ENCODE results near the gene MAD2L1BP. TPM values are rescaled to one million over a fixed set of nuclear protein-coding genes. Genes with fewer than 3 reads are reported as not detected.
A peak's percentile ranks its signal among the peaks of the same experiment; 100 is the strongest.

Gene MAD2L1BP
- total and polyA plus RNA-seq, 2 of the 13 experiments (the other 11 are each of a cell fraction or from before 2014, with no cell fraction given): 54.2 to 55.5 TPM

DNA sequence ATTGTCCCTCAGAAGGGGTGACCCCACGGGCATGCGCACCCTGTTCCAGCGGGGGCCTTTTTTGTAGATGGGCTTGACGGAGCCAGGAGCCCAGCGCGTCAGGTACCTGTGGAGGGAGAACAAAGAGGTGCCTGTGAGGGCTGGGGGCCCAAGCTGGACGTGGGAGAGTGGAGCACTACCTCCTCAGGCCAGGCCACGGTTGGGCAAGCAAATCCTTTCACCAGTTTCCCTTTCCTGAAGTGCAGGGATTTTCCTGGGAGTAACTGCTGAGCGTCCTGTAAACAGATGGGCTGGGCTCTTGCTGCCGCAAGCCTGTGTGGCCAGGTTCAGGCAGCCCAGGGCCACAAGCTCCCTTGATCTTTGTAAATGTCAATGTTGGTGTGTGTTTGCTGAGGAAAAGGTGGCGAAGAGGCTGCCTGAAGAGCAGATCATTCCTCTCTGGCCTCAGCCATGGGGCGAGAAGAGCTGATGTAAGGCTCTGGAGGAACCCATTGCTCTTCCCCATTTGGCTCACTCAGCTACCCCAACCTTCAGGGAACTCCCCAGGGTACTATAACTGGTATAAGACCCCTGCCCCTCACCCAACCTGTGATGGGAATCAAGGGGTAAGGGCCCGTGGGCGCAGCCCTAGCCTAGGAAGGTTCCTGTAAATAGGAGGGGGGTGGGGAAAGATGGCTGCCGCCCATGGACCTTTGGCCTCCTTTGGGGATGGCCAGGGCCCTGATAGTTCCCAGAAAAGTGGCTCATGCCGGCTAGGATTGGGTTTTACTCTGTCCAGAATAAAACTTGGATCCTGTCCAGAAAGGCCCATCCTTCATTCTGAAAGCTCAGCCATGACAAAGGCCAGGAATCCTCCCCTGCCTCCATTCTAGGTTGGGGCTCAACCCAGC, 36.4 kb downstream of the MAD2L1BP start (continued):
- TF ChIP-seq, protein P1, sequence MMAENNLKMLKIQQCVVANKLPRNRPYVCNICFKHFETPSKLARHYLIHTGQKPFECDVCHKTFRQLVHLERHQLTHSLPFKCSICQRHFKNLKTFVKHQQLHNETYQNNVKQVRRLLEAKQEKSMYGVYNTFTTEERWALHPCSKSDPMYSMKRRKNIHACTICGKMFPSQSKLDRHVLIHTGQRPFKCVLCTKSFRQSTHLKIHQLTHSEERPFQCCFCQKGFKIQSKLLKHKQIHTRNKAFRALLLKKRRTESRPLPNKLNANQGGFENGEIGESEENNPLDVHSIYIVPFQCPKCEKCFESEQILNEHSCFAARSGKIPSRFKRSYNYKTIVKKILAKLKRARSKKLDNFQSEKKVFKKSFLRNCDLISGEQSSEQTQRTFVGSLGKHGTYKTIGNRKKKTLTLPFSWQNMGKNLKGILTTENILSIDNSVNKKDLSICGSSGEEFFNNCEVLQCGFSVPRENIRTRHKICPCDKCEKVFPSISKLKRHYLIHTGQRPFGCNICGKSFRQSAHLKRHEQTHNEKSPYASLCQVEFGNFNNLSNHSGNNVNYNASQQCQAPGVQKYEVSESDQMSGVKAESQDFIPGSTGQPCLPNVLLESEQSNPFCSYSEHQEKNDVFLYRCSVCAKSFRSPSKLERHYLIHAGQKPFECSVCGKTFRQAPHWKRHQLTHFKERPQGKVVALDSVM (CRISPR knock-in tag; IDR thresholded peaks at IDR 0.05): peak; percentile 68; the same call in 1 of the 2 replicates
- TF ChIP-seq TBP (CRISPR knock-in tag; IDR thresholded peaks at IDR 0.05) (no peak), ZNF225 (CRISPR knock-in tag; IDR thresholded peaks at IDR 0.05) (peak; percentile 55; the same call in 1 of the 2 replicates), CBX1 (IDR thresholded peaks at IDR 0.05; ENCODE audit: low read depth) (no peak), RXRA (CRISPR knock-in tag; IDR thresholded peaks at IDR 0.05) (peak; percentile 92), ADNP (CRISPR knock-in tag; IDR thresholded peaks at IDR 0.05) (no peak), ZNF207 (IDR thresholded peaks at IDR 0.05; ENCODE audit: borderline replicate concordance) (no peak), AHR (CRISPR knock-in tag; IDR thresholded peaks at IDR 0.05) (no peak), ZNF124 (CRISPR knock-in tag; IDR thresholded peaks at IDR 0.05) (peak; percentile 94), SMC3 (IDR thresholded peaks at IDR 0.05; ENCODE audit: low read length) (no peak), BRD4 (CRISPR knock-in tag; IDR thresholded peaks at IDR 0.05) (no peak), ARNTL (CRISPR knock-in tag; IDR thresholded peaks at IDR 0.05) (no peak; the same call in 1 of the 2 replicates), YEATS4 (CRISPR knock-in tag; IDR thresholded peaks at IDR 0.05; ENCODE audit: borderline replicate concordance) (peak; percentile 24; the same call in 1 of the 2 replicates), ZBTB7B (CRISPR knock-in tag; IDR thresholded peaks at IDR 0.05) (peak; percentile 82), KMT2B (CRISPR knock-in tag; IDR thresholded peaks at IDR 0.05) (0 out of 2 replicates have a peak, but pooled peaks have one; percentile 43), ATM (IDR thresholded peaks at IDR 0.05; ENCODE audit: borderline replicate concordance) (no peak), IRX3 (CRISPR knock-in tag; IDR thresholded peaks at IDR 0.05; ENCODE audit: borderline replicate concordance, low read depth) (no peak; the same call in 1 of the 2 replicates), ZNF431 (CRISPR knock-in tag; IDR thresholded peaks at IDR 0.05; ENCODE audit: borderline replicate concordance, low read depth) (no peak; the same call in none of the 2 replicates), SP5 (CRISPR knock-in tag; IDR thresholded peaks at IDR 0.05; ENCODE audit: borderline replicate concordance, low read depth) (peak; percentile 92), ZNF350 (CRISPR knock-in tag; IDR thresholded peaks at IDR 0.05; ENCODE audit: borderline replicate concordance, low read depth) (peak; percentile 26; the same call in 1 of the 2 replicates), NCOR1 (IDR thresholded peaks at IDR 0.05; ENCODE audit: borderline replicate concordance, low read length) (peak; percentile 61; the same call in 1 of the 2 replicates), ZNF709 (CRISPR knock-in tag; IDR thresholded peaks at IDR 0.05) (no peak), NCOA2 (CRISPR knock-in tag; IDR thresholded peaks at IDR 0.05) (peak; percentile 70), FLYWCH1 (CRISPR knock-in tag; IDR thresholded peaks at IDR 0.05) (no peak)
- TF ChIP-seq, protein P2, sequence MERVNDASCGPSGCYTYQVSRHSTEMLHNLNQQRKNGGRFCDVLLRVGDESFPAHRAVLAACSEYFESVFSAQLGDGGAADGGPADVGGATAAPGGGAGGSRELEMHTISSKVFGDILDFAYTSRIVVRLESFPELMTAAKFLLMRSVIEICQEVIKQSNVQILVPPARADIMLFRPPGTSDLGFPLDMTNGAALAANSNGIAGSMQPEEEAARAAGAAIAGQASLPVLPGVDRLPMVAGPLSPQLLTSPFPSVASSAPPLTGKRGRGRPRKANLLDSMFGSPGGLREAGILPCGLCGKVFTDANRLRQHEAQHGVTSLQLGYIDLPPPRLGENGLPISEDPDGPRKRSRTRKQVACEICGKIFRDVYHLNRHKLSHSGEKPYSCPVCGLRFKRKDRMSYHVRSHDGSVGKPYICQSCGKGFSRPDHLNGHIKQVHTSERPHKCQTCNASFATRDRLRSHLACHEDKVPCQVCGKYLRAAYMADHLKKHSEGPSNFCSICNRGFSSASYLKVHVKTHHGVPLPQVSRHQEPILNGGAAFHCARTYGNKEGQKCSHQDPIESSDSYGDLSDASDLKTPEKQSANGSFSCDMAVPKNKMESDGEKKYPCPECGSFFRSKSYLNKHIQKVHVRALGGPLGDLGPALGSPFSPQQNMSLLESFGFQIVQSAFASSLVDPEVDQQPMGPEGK (CRISPR knock-in tag; IDR thresholded peaks at IDR 0.05): peak; percentile 80; the same call in 1 of the 2 replicates
- TF ChIP-seq, protein P3, sequence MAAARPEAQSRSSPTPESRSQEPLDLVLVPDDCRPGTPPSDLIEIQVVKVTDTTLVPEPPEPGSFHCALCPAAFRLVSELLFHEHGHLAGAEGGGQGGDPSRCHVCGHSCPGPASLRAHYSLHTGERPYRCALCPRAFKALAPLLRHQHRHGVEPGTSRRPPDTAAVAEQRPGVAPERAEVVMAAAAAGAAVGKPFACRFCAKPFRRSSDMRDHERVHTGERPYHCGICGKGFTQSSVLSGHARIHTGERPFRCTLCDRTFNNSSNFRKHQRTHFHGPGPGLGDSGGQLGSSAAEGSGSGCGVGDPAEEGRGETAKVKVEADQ (CRISPR knock-in tag; IDR thresholded peaks at IDR 0.05; ENCODE audit: borderline replicate concordance): no peak
- TF ChIP-seq, protein P4, sequence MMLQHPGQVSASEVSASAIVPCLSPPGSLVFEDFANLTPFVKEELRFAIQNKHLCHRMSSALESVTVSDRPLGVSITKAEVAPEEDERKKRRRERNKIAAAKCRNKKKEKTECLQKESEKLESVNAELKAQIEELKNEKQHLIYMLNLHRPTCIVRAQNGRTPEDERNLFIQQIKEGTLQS (CRISPR knock-in tag; IDR thresholded peaks at IDR 0.05): no peak; the same call in 1 of the 2 replicates
